ENCODE data around the gene SLC41A2.

Gene SLC41A2

GRCh38 chr12:104942075-104942474 is 16.0 kb downstream of the SLC41A2 start:
- TF ChIP-seq CTCF (IDR thresholded peaks at IDR 0.05; ENCODE audit: insufficient read depth, low read length) (no peak), POLR2AphosphoS5 (IDR thresholded peaks at IDR 0.05; ENCODE audit: low read depth) (no peak), GABPA (IDR thresholded peaks at IDR 0.05; ENCODE audit: low read depth) (no peak), REST (IDR thresholded peaks at IDR 0.05; ENCODE audit: insufficient replicate concordance, low read depth) (no peak), SPI1 (IDR thresholded peaks at IDR 0.05; ENCODE audit: borderline replicate concordance, low read depth) (no peak)
- no peak for DNase-seq (ENCODE audit: low read depth in 1 of 2, low spot score in 1 of 2)
- H3K4me3 ChIP-seq (replicated peaks; ENCODE audit: insufficient read depth, low read length): no peak overlapping the region
- no peak overlapping the region for H3K27ac ChIP-seq (replicated peaks)
- no peaks in the 10 kb centered on the region for H3K27me3 ChIP-seq (ENCODE audit: insufficient read depth, poor library complexity, severe bottlenecking)

DNA sequence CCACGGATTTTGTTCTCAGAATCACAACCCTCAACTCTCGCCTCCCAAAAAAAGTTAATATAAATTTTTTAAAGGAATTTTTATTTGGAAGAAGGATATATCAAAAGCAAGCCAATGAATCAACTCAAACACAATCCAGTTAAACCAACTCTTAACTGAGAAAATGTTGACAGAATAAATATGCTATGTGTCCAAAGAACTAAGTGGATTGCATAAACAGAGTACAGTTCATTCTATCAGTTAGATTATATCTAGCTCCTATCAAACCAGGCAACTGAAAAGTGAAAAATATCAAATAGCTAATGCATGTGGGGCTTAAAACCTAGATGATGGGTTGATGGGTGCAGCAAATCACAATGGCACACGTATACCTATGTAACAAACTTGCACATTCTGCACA is 16.6 kb downstream of the SLC41A2 start:
- TF ChIP-seq SPI1 (IDR thresholded peaks at IDR 0.05; ENCODE audit: borderline replicate concordance, low read depth): no peak
- no peak for TF ChIP-seq CTCF (IDR thresholded peaks at IDR 0.05; ENCODE audit: insufficient read depth, low read length)
- no peak for TF ChIP-seq GABPA (IDR thresholded peaks at IDR 0.05; ENCODE audit: low read depth)
- TF ChIP-seq REST (IDR thresholded peaks at IDR 0.05; ENCODE audit: insufficient replicate concordance, low read depth): no peak
- no peak for TF ChIP-seq POLR2AphosphoS5 (IDR thresholded peaks at IDR 0.05; ENCODE audit: low read depth)
- Histone ChIP-seq H3K4me3 (replicated peaks; ENCODE audit: insufficient read depth, low read length) (no peak overlapping the region), H3K27me3 (ENCODE audit: insufficient read depth, poor library complexity, severe bottlenecking) (no peaks in the 10 kb centered on the region), H3K27ac (replicated peaks) (no peak overlapping the region)
- DNase-seq (ENCODE audit: low read depth in 1 of 2, low spot score in 1 of 2): no peak

GRCh38 chr12:104939089-104939488 is 19.0 kb downstream of the SLC41A2 start:
- TF ChIP-seq GABPA (IDR thresholded peaks at IDR 0.05; ENCODE audit: low read depth) (no peak), SPI1 (IDR thresholded peaks at IDR 0.05; ENCODE audit: borderline replicate concordance, low read depth) (no peak), POLR2AphosphoS5 (IDR thresholded peaks at IDR 0.05; ENCODE audit: low read depth) (no peak), CTCF (IDR thresholded peaks at IDR 0.05; ENCODE audit: insufficient read depth, low read length) (no peak), REST (IDR thresholded peaks at IDR 0.05; ENCODE audit: insufficient replicate concordance, low read depth) (no peak)

More at GRCh38 chr12:104939089-104939488, 19.0 kb downstream of the SLC41A2 start:
- DNase-seq (ENCODE audit: low read depth in 1 of 2, low spot score in 1 of 2): no peak
- no peak overlapping the region for H3K27ac ChIP-seq (replicated peaks)
- no peaks in the 10 kb centered on the region for H3K27me3 ChIP-seq (ENCODE audit: insufficient read depth, poor library complexity, severe bottlenecking)
- no peak overlapping the region for H3K4me3 ChIP-seq (replicated peaks; ENCODE audit: insufficient read depth, low read length)
